WTC11 (cell line): ENCODE results near the gene CEP131. TPM values are rescaled to one million over a fixed set of nuclear protein-coding genes. Genes with fewer than 3 reads are reported as not detected.

Source experiments
- ATAC-seq: fragments of 200-7000 bp; cut with Tn5 transposase; 2 replicates; pipeline ENCODE4 v1.10.0; 2021; ENCODE audit warnings: mild to moderate bottlenecking, moderate library complexity
- CTCF ChIA-PET: fragments of 300-600 bp; sonication (Branson Sonifier 250); formaldehyde crosslinking; loops from one replicate; lab custom pipeline; 2021; ENCODE audit warnings: antibody characterized with exemption; lab: Charles Lee
- POLR2A ChIA-PET: fragments of 350-600 bp; sonication (Branson Sonifier 250); formaldehyde crosslinking; loops from one replicate; lab custom pipeline; 2021; ENCODE audit warnings: antibody characterized with exemption; lab: Charles Lee
- DNase-seq: peaks from one replicate; pipeline ENCODE4 v3.0.0; 2021; ENCODE audit warnings: low spot score
- H3K27ac Mint-ChIP-seq: 2 replicates; pipeline ENCODE4 v1.8.0; 2021; ENCODE audit warnings: mixed read lengths
- H3K27me3 Mint-ChIP-seq: 2 replicates; pipeline ENCODE4 v1.8.0; 2021; ENCODE audit warnings: low read depth, mild to moderate bottlenecking, moderate library complexity, mixed read lengths
- H3K36me3 Mint-ChIP-seq: 2 replicates; pipeline ENCODE4 v1.8.0; 2021; ENCODE audit warnings: mixed read lengths
- H3K4me1 Mint-ChIP-seq: 2 replicates; pipeline ENCODE4 v1.8.0; 2022; ENCODE audit warnings: mixed read lengths
- H3K4me3 Mint-ChIP-seq: 2 replicates; pipeline ENCODE4 v1.8.0; 2021; ENCODE audit warnings: mild to moderate bottlenecking, moderate library complexity, mixed read lengths
- H3K9me3 Mint-ChIP-seq: 2 replicates; pipeline ENCODE4 v1.8.0; 2021; ENCODE audit warnings: mixed read lengths
- AFF4 ChIP-seq: sonication (generic); formaldehyde crosslinking; IDR thresholded peaks from 2 replicates; pipeline ENCODE4 v1.8.1; 2023; ENCODE audit warnings: mild to moderate bottlenecking, missing genetic modification reagents, borderline replicate concordance
- E2F4 ChIP-seq: sonication (generic); formaldehyde crosslinking; IDR thresholded peaks from 2 replicates; pipeline ENCODE4 v1.8.1; 2022; ENCODE audit warnings: low read depth, mild to moderate bottlenecking, moderate library complexity, missing genetic modification reagents, borderline replicate concordance
- ELF4 ChIP-seq: sonication (generic); formaldehyde crosslinking; IDR thresholded peaks from 2 replicates; pipeline ENCODE4 v1.8.1; 2022; ENCODE audit warnings: low read depth, mild to moderate bottlenecking, moderate library complexity, missing genetic modification reagents
- FOXK1 ChIP-seq: sonication (generic); formaldehyde crosslinking; IDR thresholded peaks from 2 replicates; pipeline ENCODE4 v1.8.0; 2022; ENCODE audit warnings: mild to moderate bottlenecking, moderate library complexity, missing genetic modification reagents
- GABPB1 ChIP-seq: sonication (generic); formaldehyde crosslinking; IDR thresholded peaks from 2 replicates; pipeline ENCODE4 v1.8.1; 2023; ENCODE audit warnings: mild to moderate bottlenecking, missing genetic modification reagents
- GRHL2 ChIP-seq: fragments of 250-450 bp; sonication (Bioruptor Pico); IDR thresholded peaks from 2 replicates; pipeline ENCODE4 v1.8.0; 2022; ENCODE audit warnings: mild to moderate bottlenecking, moderate library complexity; ENCODE audit not compliant: insufficient replicate concordance, severe bottlenecking
- GTF2I ChIP-seq: fragments of 250-450 bp; sonication (Bioruptor Pico); conservative IDR thresholded peaks from 2 replicates; pipeline ENCODE4 v1.4.0; 2021; ENCODE audit warnings: mild to moderate bottlenecking
- IRF2 ChIP-seq: sonication (generic); formaldehyde crosslinking; IDR thresholded peaks from 2 replicates; pipeline ENCODE4 v1.8.0; 2022; ENCODE audit warnings: low read depth, missing genetic modification reagents, borderline replicate concordance
- KAT7 ChIP-seq: sonication (generic); formaldehyde crosslinking; IDR thresholded peaks from 2 replicates; pipeline ENCODE4 v1.8.1; 2023; ENCODE audit warnings: missing genetic modification reagents, mild to moderate bottlenecking, borderline replicate concordance
- MAX ChIP-seq: sonication (generic); formaldehyde crosslinking; IDR thresholded peaks from 2 replicates; pipeline ENCODE4 v1.8.0; 2022; ENCODE audit warnings: mild to moderate bottlenecking, missing genetic modification reagents
- NFYB ChIP-seq: sonication (generic); formaldehyde crosslinking; conservative IDR thresholded peaks from 2 replicates; pipeline ENCODE4 v1.8.0; 2022; ENCODE audit warnings: low read depth, missing genetic modification reagents
- NR1H2 ChIP-seq: sonication (generic); formaldehyde crosslinking; IDR thresholded peaks from 2 replicates; pipeline ENCODE4 v1.9.0; 2021; ENCODE audit warnings: mild to moderate bottlenecking, moderate library complexity, missing genetic modification reagents
- SMAD4 ChIP-seq: sonication (generic); formaldehyde crosslinking; IDR thresholded peaks from 2 replicates; pipeline ENCODE4 v1.8.0; 2022; ENCODE audit warnings: mild to moderate bottlenecking, missing genetic modification reagents
- ZNF138 ChIP-seq: sonication (generic); formaldehyde crosslinking; conservative IDR thresholded peaks from 2 replicates; pipeline ENCODE4 v1.8.1; 2022; ENCODE audit warnings: mild to moderate bottlenecking, moderate library complexity, missing genetic modification reagents
- ZNF281 ChIP-seq: sonication (generic); formaldehyde crosslinking; IDR thresholded peaks from 2 replicates; pipeline ENCODE4 v1.8.0; 2023; ENCODE audit warnings: mild to moderate bottlenecking, missing genetic modification reagents
- ZNF396 ChIP-seq: fragments of 250-450 bp; sonication (Bioruptor Pico); IDR thresholded peaks from 2 replicates; pipeline ENCODE4 v1.8.0; 2021; ENCODE audit warnings: mild to moderate bottlenecking, moderate library complexity, borderline replicate concordance
- ZNF671 ChIP-seq: fragments of 250-450 bp; sonication (Bioruptor Pico); IDR thresholded peaks from 2 replicates; pipeline ENCODE4 v1.8.0; 2021; ENCODE audit warnings: mild to moderate bottlenecking
- total RNA-seq: library from RNA; stranded (reverse); gene quantifications from 3 replicates; pipeline ENCODE4 v1.2.3, GENCODE V29; 2021
- TF ChIP-seq, protein P1 (sequence below): sonication (generic); formaldehyde crosslinking; IDR thresholded peaks from 2 replicates; pipeline ENCODE4 v1.8.0; 2022; ENCODE audit warnings: missing genetic modification reagents
- TF ChIP-seq, protein P2 (sequence below): sonication (generic); formaldehyde crosslinking; IDR thresholded peaks from 2 replicates; pipeline ENCODE4 v1.8.1; 2022; ENCODE audit warnings: missing genetic modification reagents, borderline replicate concordance
- TF ChIP-seq, protein P3 (sequence below): sonication (generic); formaldehyde crosslinking; IDR thresholded peaks from 2 replicates; pipeline ENCODE4 v1.8.1; 2022; ENCODE audit warnings: low read depth, missing genetic modification reagents, borderline replicate concordance

Gene CEP131
- total RNA-seq, 1 experiment from 2014 or later, result 35.2 TPM

- no peak for ATAC-seq
- Mint-ChIP-seq H3K36me3 (no peaks in the 10 kb centered on the region; the same call in 1 of the 2 replicates), H3K4me1 (no peaks in the 10 kb centered on the region)
Measured at GRCh38 chr17:81206657-81207056, 16.1 kb downstream of the CEP131 start.

DNA sequence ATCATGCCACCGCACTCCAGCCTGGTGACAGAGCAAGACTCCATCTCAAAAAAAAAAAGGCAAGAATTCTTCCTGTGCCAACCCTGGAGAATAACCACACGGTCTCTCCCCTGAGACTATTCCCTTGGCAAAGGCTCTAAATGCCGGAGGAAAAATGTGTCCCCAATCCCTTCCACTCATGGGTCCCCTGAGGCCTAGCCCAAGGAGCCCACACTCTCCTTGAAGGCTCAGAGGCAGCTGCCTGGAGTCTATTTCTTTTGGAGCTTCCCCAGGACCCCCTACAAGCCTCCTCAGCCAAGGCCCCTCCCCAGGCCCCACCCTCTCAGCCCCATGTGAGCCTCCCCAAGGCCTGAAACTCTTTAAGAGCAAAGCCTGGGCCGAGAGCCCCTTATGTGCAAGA, 16.6 kb downstream of the CEP131 start:
- Mint-ChIP-seq H3K27me3 (no peaks in the 10 kb centered on the region), H3K9me3 (no peaks in the 10 kb centered on the region), H3K4me3 (no peak overlapping the region), H3K27ac (no peak overlapping the region), H3K36me3 (no peaks in the 10 kb centered on the region; the same call in 1 of the 2 replicates), H3K4me1 (no peaks in the 10 kb centered on the region)
- no peak for TF ChIP-seq GABPB1 (CRISPR knock-in tag)
- no peak for TF ChIP-seq NFYB
- TF ChIP-seq E2F4, result no peak
- TF ChIP-seq, protein P1, sequence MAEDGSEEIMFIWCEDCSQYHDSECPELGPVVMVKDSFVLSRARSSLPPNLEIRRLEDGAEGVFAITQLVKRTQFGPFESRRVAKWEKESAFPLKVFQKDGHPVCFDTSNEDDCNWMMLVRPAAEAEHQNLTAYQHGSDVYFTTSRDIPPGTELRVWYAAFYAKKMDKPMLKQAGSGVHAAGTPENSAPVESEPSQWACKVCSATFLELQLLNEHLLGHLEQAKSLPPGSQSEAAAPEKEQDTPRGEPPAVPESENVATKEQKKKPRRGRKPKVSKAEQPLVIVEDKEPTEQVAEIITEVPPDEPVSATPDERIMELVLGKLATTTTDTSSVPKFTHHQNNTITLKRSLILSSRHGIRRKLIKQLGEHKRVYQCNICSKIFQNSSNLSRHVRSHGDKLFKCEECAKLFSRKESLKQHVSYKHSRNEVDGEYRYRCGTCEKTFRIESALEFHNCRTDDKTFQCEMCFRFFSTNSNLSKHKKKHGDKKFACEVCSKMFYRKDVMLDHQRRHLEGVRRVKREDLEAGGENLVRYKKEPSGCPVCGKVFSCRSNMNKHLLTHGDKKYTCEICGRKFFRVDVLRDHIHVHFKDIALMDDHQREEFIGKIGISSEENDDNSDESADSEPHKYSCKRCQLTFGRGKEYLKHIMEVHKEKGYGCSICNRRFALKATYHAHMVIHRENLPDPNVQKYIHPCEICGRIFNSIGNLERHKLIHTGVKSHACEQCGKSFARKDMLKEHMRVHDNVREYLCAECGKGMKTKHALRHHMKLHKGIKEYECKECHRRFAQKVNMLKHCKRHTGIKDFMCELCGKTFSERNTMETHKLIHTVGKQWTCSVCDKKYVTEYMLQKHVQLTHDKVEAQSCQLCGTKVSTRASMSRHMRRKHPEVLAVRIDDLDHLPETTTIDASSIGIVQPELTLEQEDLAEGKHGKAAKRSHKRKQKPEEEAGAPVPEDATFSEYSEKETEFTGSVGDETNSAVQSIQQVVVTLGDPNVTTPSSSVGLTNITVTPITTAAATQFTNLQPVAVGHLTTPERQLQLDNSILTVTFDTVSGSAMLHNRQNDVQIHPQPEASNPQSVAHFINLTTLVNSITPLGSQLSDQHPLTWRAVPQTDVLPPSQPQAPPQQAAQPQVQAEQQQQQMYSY, result no peak
- no peak for TF ChIP-seq KAT7 (CRISPR knock-in tag)
- TF ChIP-seq MAX (CRISPR knock-in tag), result no peak
- no peak for TF ChIP-seq AFF4 (CRISPR knock-in tag)
- no peak for TF ChIP-seq ZNF671
- TF ChIP-seq ZNF396, result no peak
- DNase-seq, result no peak
- ChIA-PET POLR2A (no interaction called here), CTCF (interaction anchor here (0.6 kb wide), 1 partner anchor 109 kb away, joined by 5 read pairs; no protein-coding TSS in a partner anchor)
- ATAC-seq, result no peak

More at GRCh38 chr17:81206657-81207056, 16.1 kb downstream of the CEP131 start:
- no peak for DNase-seq
- no peak overlapping the region for H3K4me3 Mint-ChIP-seq
- H3K27ac Mint-ChIP-seq, result no peak overlapping the region
- ChIA-PET CTCF (no interaction called here), POLR2A (no interaction called here)
- no peaks in the 10 kb centered on the region for H3K27me3 Mint-ChIP-seq
- no peaks in the 10 kb centered on the region for H3K9me3 Mint-ChIP-seq
- TF ChIP-seq FOXK1 (CRISPR knock-in tag) (no peak), SMAD4 (no peak), ELF4 (CRISPR knock-in tag) (no peak), ZNF281 (CRISPR knock-in tag) (no peak), GRHL2 (CRISPR knock-in tag) (no peak), GTF2I (CRISPR knock-in tag) (no peak), ZNF138 (no peak), IRF2 (CRISPR knock-in tag) (no peak), GABPB1 (CRISPR knock-in tag) (no peak), NR1H2 (CRISPR knock-in tag) (no peak)
- TF ChIP-seq, protein P2, sequence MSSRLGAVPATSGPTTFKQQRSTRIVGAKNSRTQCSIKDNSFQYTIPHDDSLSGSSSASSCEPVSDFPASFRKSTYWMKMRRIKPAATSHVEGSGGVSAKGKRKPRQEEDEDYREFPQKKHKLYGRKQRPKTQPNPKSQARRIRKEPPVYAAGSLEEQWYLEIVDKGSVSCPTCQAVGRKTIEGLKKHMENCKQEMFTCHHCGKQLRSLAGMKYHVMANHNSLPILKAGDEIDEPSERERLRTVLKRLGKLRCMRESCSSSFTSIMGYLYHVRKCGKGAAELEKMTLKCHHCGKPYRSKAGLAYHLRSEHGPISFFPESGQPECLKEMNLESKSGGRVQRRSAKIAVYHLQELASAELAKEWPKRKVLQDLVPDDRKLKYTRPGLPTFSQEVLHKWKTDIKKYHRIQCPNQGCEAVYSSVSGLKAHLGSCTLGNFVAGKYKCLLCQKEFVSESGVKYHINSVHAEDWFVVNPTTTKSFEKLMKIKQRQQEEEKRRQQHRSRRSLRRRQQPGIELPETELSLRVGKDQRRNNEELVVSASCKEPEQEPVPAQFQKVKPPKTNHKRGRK (CRISPR knock-in tag), result no peak
- TF ChIP-seq, protein P3, sequence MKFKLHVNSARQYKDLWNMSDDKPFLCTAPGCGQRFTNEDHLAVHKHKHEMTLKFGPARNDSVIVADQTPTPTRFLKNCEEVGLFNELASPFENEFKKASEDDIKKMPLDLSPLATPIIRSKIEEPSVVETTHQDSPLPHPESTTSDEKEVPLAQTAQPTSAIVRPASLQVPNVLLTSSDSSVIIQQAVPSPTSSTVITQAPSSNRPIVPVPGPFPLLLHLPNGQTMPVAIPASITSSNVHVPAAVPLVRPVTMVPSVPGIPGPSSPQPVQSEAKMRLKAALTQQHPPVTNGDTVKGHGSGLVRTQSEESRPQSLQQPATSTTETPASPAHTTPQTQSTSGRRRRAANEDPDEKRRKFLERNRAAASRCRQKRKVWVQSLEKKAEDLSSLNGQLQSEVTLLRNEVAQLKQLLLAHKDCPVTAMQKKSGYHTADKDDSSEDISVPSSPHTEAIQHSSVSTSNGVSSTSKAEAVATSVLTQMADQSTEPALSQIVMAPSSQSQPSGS (CRISPR knock-in tag), result no peak
